MM.1S (cell line): ENCODE results near the gene DIAPH3.

Experiments used
- DNase-seq: peaks from one replicate; pipeline ENCODE4 v3.0.0-alpha.2; 2015
- H2AFZ ChIP-seq: fragments of 300-600 bp; sonication (generic); 2 replicates; pipeline ENCODE4 v1.6.0; 2016; ENCODE audit warnings: antibody characterized with exemption, low read length
- H3F3A ChIP-seq: fragments of 300-600 bp; sonication (generic); 2 replicates; pipeline ENCODE4 v1.6.1; 2016; ENCODE audit warnings: mild to moderate bottlenecking, antibody characterized with exemption, low read length, moderate library complexity, mixed read lengths; ENCODE audit not compliant: insufficient read depth
- H3K27ac ChIP-seq: fragments of 300-600 bp; sonication (generic); 2 replicates; pipeline ENCODE4 v1.5.1; 2016; ENCODE audit warnings: mild to moderate bottlenecking, low read length
- H3K27me3 ChIP-seq: fragments of 300-600 bp; sonication (generic); replicated peaks from 2 replicates; pipeline ENCODE4 v1.6.0; 2016; ENCODE audit warnings: low read length; ENCODE audit not compliant: insufficient read depth
- H3K36me3 ChIP-seq: fragments of 300-600 bp; sonication (generic); replicated peaks from 2 replicates; pipeline ENCODE4 v1.6.1; 2016; ENCODE audit warnings: mild to moderate bottlenecking, low read length, mixed read lengths; ENCODE audit not compliant: insufficient read depth
- H3K4me1 ChIP-seq: fragments of 300-600 bp; sonication (generic); 2 replicates; pipeline ENCODE4 v1.6.1; 2016; ENCODE audit warnings: low read length, mixed read lengths
- H3K4me2 ChIP-seq: fragments of 300-600 bp; sonication (generic); 2 replicates; pipeline ENCODE4 v1.6.0; 2016; ENCODE audit warnings: low read depth, low read length
- H3K4me3 ChIP-seq: fragments of 300-600 bp; sonication (generic); 2 replicates; pipeline ENCODE4 v1.5.1; 2016; ENCODE audit warnings: low read length, mixed read lengths
- H3K79me2 ChIP-seq: fragments of 300-600 bp; sonication (generic); 2 replicates; pipeline ENCODE4 v1.6.1; 2016; ENCODE audit warnings: mixed run types, low read length, mixed read lengths
- H3K9ac ChIP-seq: fragments of 300-600 bp; sonication (generic); 2 replicates; pipeline ENCODE4 v1.6.1; 2016; ENCODE audit warnings: low read length, mixed read lengths
- H3K9me2 ChIP-seq: fragments of 300-600 bp; sonication (generic); replicated peaks from 2 replicates; pipeline ENCODE4 v1.6.1; 2016; ENCODE audit warnings: mild to moderate bottlenecking, low read length, mixed read lengths; ENCODE audit not compliant: insufficient read depth
- H3K9me3 ChIP-seq: fragments of 300-600 bp; sonication (generic); replicated peaks from 2 replicates; pipeline ENCODE4 v1.6.1; 2016; ENCODE audit warnings: mild to moderate bottlenecking, low read length, mixed read lengths; ENCODE audit not compliant: insufficient read depth
- H4K20me1 ChIP-seq: fragments of 300-600 bp; sonication (generic); 2 replicates; pipeline ENCODE4 v1.6.1; 2016; ENCODE audit warnings: mild to moderate bottlenecking, low read length, moderate library complexity, mixed read lengths; ENCODE audit not compliant: insufficient read depth
- CTCF ChIP-seq: fragments of 300-600 bp; sonication (generic); IDR thresholded peaks from 2 replicates; pipeline ENCODE4 v1.5.1; 2016; ENCODE audit warnings: antibody characterized with exemption, low read length, mixed read lengths
- EZH2 ChIP-seq: fragments of 300-600 bp; sonication (generic); optimal IDR thresholded peaks from 2 replicates; pipeline ENCODE3; 2017; ENCODE audit warnings: low read depth, mild to moderate bottlenecking, antibody characterized with exemption, low read length, mixed read lengths
- EZH2phosphoT487 ChIP-seq: fragments of 300-600 bp; sonication (generic); IDR thresholded peaks from 2 replicates; pipeline ENCODE4 v1.6.1; 2018; ENCODE audit warnings: antibody characterized with exemption, low read length

Gene DIAPH3

DNA sequence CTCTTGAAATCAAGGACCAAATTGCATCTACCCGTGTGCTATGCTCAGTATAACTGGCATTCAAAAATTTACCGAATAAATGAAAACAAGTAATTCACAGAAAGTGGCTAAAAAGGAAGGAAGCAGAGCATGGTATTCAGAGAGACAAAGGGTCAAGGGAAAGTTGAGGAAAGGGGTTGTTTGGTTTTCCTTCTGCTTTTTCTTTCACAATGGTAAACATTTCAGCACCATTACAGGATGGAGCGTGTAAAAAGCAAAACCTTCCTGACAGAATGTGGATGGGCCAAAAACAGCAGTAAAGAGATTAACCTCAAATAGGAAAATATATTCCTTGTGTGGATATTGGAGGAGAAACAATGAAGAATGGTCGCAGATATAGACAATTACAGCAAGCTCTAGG is 14.8 kb downstream of the DIAPH3 start:
- no peak for DNase-seq
- Histone ChIP-seq H3K36me3 (no peaks in the 10 kb centered on the region), H3K27ac (no peak overlapping the region), H3K4me3 (no peak overlapping the region), H3K9me3 (no peaks in the 10 kb centered on the region), H3K27me3 (no peaks in the 10 kb centered on the region), H3K4me1 (no peaks in the 10 kb centered on the region), H2AFZ (no peak overlapping the region), H4K20me1 (no peaks in the 10 kb centered on the region), H3K9me2 (no peaks in the 10 kb centered on the region), H3K79me2 (peaks cover 8% of the 10 kb centered on the region; the same call in 1 of the 2 replicates), H3F3A (no peaks in the 10 kb centered on the region), H3K9ac (no peak overlapping the region), H3K4me2 (no peak overlapping the region)
- no peak for TF ChIP-seq EZH2
- TF ChIP-seq EZH2phosphoT487 = no peak
- TF ChIP-seq CTCF = no peak

DNA sequence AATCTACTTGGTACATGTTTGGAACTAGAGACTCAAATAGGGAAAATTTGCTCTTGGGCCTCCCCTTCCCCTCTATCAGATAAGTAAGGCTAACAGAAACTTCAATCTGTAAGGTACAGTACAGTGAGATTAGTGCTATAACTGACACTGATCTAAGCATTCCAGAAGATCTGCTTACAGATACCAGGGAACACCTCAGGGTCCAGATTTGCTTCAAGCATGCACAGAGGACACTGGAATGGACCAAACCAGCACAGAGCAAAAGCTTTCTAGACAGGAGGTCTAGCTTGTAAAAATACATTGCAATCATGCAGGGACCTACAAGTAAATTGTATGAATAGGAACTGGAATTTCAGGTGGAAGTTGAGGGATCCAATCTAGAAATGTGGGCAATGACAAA is 16.4 kb downstream of the DIAPH3 start:
- DNase-seq = no peak
- Histone ChIP-seq H3K79me2 (peaks cover 8% of the 10 kb centered on the region), H3K27ac (no peak overlapping the region), H4K20me1 (no peaks in the 10 kb centered on the region), H3K9ac (no peak overlapping the region), H3F3A (no peaks in the 10 kb centered on the region), H2AFZ (no peak overlapping the region), H3K9me2 (no peaks in the 10 kb centered on the region), H3K4me1 (no peaks in the 10 kb centered on the region), H3K4me2 (no peak overlapping the region), H3K4me3 (no peak overlapping the region), H3K9me3 (no peaks in the 10 kb centered on the region), H3K27me3 (no peaks in the 10 kb centered on the region), H3K36me3 (no peaks in the 10 kb centered on the region)
- TF ChIP-seq EZH2phosphoT487 (no peak), EZH2 (no peak), CTCF (no peak)

GRCh38 chr13:60146471-60146870 is 17.3 kb downstream of the DIAPH3 start:
- no peaks in the 10 kb centered on the region for H3K9me3 ChIP-seq
- no peaks in the 10 kb centered on the region for H3K9me2 ChIP-seq
- no peak overlapping the region for H3K4me2 ChIP-seq
- no peak for TF ChIP-seq CTCF
- TF ChIP-seq EZH2 = no peak
- no peak for TF ChIP-seq EZH2phosphoT487
- H2AFZ ChIP-seq = no peak overlapping the region
- H3K4me1 ChIP-seq = no peaks in the 10 kb centered on the region
- H3K27ac ChIP-seq = no peak overlapping the region
- H3K4me3 ChIP-seq = no peak overlapping the region
- peaks cover 8% of the 10 kb centered on the region for H3K79me2 ChIP-seq
- no peaks in the 10 kb centered on the region for H3F3A ChIP-seq
- H4K20me1 ChIP-seq = no peaks in the 10 kb centered on the region
- H3K27me3 ChIP-seq = no peaks in the 10 kb centered on the region
- H3K36me3 ChIP-seq = no peaks in the 10 kb centered on the region
- no peak overlapping the region for H3K9ac ChIP-seq
- DNase-seq = no peak
